B cell (primary cell): ENCODE measurements around the gene KLHDC7A. TPM values are rescaled to one million over a fixed set of nuclear protein-coding genes. Genes with fewer than 3 reads are reported as not detected.

Experiments used
- ATAC-seq: fragments of 200-7000 bp; cut with Tn5 transposase; one replicate; pipeline ENCODE4 v1.10.0; 2021; ENCODE audit warnings: low read depth, mild to moderate bottlenecking, moderate number of reproducible peaks, moderate library complexity
- CTCF ChIA-PET: fragments of 350-600 bp; sonication (Branson Sonifier 250); formaldehyde crosslinking; loops from one replicate; lab custom pipeline; 2021; ENCODE audit warnings: antibody characterized with exemption, inconsistent platforms; lab: Charles Lee
- POLR2A ChIA-PET: fragments of 350-600 bp; sonication (Branson Sonifier 250); formaldehyde crosslinking; loops from one replicate; lab custom pipeline; 2021; ENCODE audit warnings: antibody characterized with exemption; lab: Charles Lee
- DNase-seq: peaks from one replicate; pipeline ENCODE4 v3.0.0; 2013
- H2AFZ ChIP-seq: 2 replicates; pipeline ENCODE4 v1.6.1; 2012; ENCODE audit warnings: mild to moderate bottlenecking, low read depth, low read length; ENCODE audit not compliant: insufficient read depth, poor library complexity, severe bottlenecking
- H3K27ac ChIP-seq, 2 donors: 1 replicate in 1 of 2; 2 replicates in 1 of 2; pipeline ENCODE4 v1.5.1; 2012 to 2013; ENCODE audit warnings: low read length in 2 of 2, mild to moderate bottlenecking in 2 of 2, moderate library complexity in 1 of 2
- H3K27me3 ChIP-seq, 4 experiments: fragments of 200-600 bp in 1 of 4; sonication (generic) in 1 of 4; replicated peaks in 1 of 4; 1 replicate in 2 of 4; 2 replicates in 2 of 4; pipeline versions ENCODE4 v1.6.1 to v1.7.0; 2013 to 2016; ENCODE audit warnings: low read length in 3 of 4, mild to moderate bottlenecking in 2 of 4, mixed read lengths in 1 of 4, moderate library complexity in 1 of 4; ENCODE audit not compliant: insufficient read depth in 4 of 4, control insufficient read depth in 3 of 4; ENCODE audit errors: control extremely low read depth in 1 of 4
- H3K36me3 ChIP-seq, 2 experiments: replicated peaks in 1 of 2; 1 replicate in 1 of 2; 2 replicates in 1 of 2; pipeline versions ENCODE4 v1.6.1 to v1.7.1; 2013; ENCODE audit warnings: low read length in 1 of 2; ENCODE audit not compliant: insufficient read depth in 2 of 2, control insufficient read depth in 1 of 2; ENCODE audit errors: control extremely low read depth in 1 of 2, extremely low read depth in 1 of 2
- H3K4me1 ChIP-seq, 2 donors: fragments of 200-600 bp in 1 of 2; sonication (generic) in 1 of 2; 1 replicate in 1 of 2; 2 replicates in 1 of 2; pipeline versions ENCODE4 v1.5.1 to v1.6.1; 2013 to 2017; ENCODE audit warnings: low read length in 2 of 2; ENCODE audit not compliant: control insufficient read depth in 2 of 2, insufficient read depth in 2 of 2
- H3K4me2 ChIP-seq: replicated peaks from 2 replicates; pipeline ENCODE3; 2012; ENCODE audit warnings: mild to moderate bottlenecking, low read depth, low read length; ENCODE audit not compliant: poor library complexity, severe bottlenecking
- H3K4me3 ChIP-seq, 5 experiments: fragments of 200-600 bp in 1 of 5; sonication (generic) in 1 of 5; 1 replicate in 3 of 5; 2 replicates in 2 of 5; pipeline versions ENCODE4 v1.5.1 to v1.7.0; 2011 to 2016; ENCODE audit warnings: low read length in 4 of 5, mild to moderate bottlenecking in 4 of 5, low read depth in 2 of 5, control low read depth in 1 of 5, moderate library complexity in 1 of 5; ENCODE audit not compliant: insufficient read depth in 1 of 5; ENCODE audit errors: control extremely low read depth in 1 of 5, extremely low read depth in 1 of 5
- H3K79me2 ChIP-seq: fragments of 200-600 bp; sonication (generic); one replicate; pipeline ENCODE4 v1.6.0; 2016; ENCODE audit warnings: low read length; ENCODE audit not compliant: control insufficient read depth, insufficient read depth
- H3K9ac ChIP-seq: fragments of 200-600 bp; sonication (generic); 2 replicates; pipeline ENCODE4 v1.6.1; 2017; ENCODE audit warnings: mild to moderate bottlenecking, low read length, moderate library complexity
- H3K9me3 ChIP-seq, 3 donors: one replicate each; pipeline versions ENCODE4 v1.6.1 to v1.7.1; 2013; ENCODE audit warnings: low read length in 2 of 3; ENCODE audit not compliant: control insufficient read depth in 2 of 3, insufficient read depth in 1 of 3; ENCODE audit errors: control extremely low read depth in 1 of 3
- H4K20me1 ChIP-seq: 2 replicates; pipeline ENCODE4 v1.6.0; 2012; ENCODE audit warnings: mild to moderate bottlenecking, low read length; ENCODE audit not compliant: insufficient read depth, control insufficient read depth, poor library complexity, severe bottlenecking
- H3K27ac Mint-ChIP-seq: one replicate; pipeline ENCODE4 v1.8.0; 2021; ENCODE audit warnings: mixed read lengths
- H3K27me3 Mint-ChIP-seq: one replicate; pipeline ENCODE4 v1.8.0; 2021; ENCODE audit warnings: mixed read lengths
- H3K4me1 Mint-ChIP-seq: one replicate; pipeline ENCODE4 v1.8.0; 2021; ENCODE audit warnings: mixed read lengths
- H3K4me3 Mint-ChIP-seq: one replicate; pipeline ENCODE4 v1.8.0; 2021; ENCODE audit warnings: mixed read lengths
- H3K9me3 Mint-ChIP-seq: one replicate; pipeline ENCODE4 v1.8.0; 2022; ENCODE audit warnings: mixed read lengths; ENCODE audit not compliant: insufficient read depth
- EZH2 ChIP-seq: IDR thresholded peaks from 2 replicates; pipeline ENCODE4 v1.6.1; 2012; ENCODE audit warnings: borderline replicate concordance, low read depth, mild to moderate bottlenecking, moderate library complexity, low read length; ENCODE audit not compliant: insufficient read depth, poor library complexity, severe bottlenecking
- WGBS: methylation state at CpG from one replicate; pipeline ENCODE4 v1.1.5; 2013; ENCODE audit warnings: missing lambda C conversion rate; ENCODE audit not compliant: insufficient coverage; 5-methylcytosine and 5-hydroxymethylcytosine counted together
- intact Hi-C: fragments of 100-400 bp; cut with micrococcal nuclease; formaldehyde crosslinking; loops from one replicate; pipeline ENCODE4 v1.10.0; 2022
- polyA plus RNA-seq: library from polyadenylated mRNA; depleted of rRNA; stranded (reverse); fragments of >200 nt; gene quantifications from 2 replicates; pipeline ENCODE4 v1.2.3, GENCODE V29; 2012
- total RNA-seq, 2 donors: library from RNA; stranded (reverse); fragments of 120-200 nt in 1 of 2; gene quantifications; 1 replicate in 1 of 2; 2 replicates in 1 of 2; pipeline versions ENCODE4 v1.2.3 to v1.2.4, GENCODE V29; 2013 to 2022
- TF ChIP-seq, protein P1 (sequence below): fragments of 200-600 bp; IDR thresholded peaks from one replicate; pipeline ENCODE4 v1.8.0; 2022; ENCODE audit warnings: antibody characterized with exemption, mild to moderate bottlenecking

The KLHDC7A gene
- total and polyA plus RNA-seq, 2 donors (not counting 1 experiment from before 2014, with no cell fraction given): not detected

DNA sequence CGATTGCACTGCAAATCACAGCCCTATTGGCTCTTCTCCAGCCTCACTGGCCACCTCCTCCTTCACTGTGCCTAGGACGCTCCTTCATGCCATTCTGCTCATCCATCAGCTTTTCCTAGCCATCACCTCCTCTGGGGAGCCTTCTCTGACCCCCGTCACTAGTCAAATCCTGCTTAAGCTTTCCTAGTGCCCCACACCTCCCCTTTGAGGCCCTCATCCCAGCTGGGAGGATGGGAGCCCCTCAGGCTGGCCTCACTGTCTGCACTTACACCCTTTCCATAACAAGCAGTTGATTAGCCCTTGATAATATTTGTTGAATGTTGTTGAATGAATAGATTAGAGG, 50.7 kb downstream of the KLHDC7A start:
- ChIA-PET CTCF (no interaction called here), POLR2A (no interaction called here)
- H3K36me3 ChIP-seq: no peaks in the 10 kb centered on the region
- no peak overlapping the region for H2AFZ ChIP-seq
- DNase-seq (no peak), ATAC-seq (no peak)
- no peaks in the 10 kb centered on the region for H3K79me2 ChIP-seq
- intact Hi-C loops: no loop called here
- H4K20me1 ChIP-seq: no peaks in the 10 kb centered on the region
- Mint-ChIP-seq H3K27ac (no peak overlapping the region), H3K4me1 (no peaks in the 10 kb centered on the region), H3K27me3 (peaks cover 30% of the 10 kb centered on the region), H3K4me3 (no peak overlapping the region), H3K9me3 (no peaks in the 10 kb centered on the region)
- no peak overlapping the region for H3K9ac ChIP-seq
- 55% methylated on average over 3 of the region's 3 CpGs for WGBS
- H3K4me1 ChIP-seq: no peaks in the 10 kb centered on the region
- H3K9me3 ChIP-seq: no peaks in the 10 kb centered on the region
- no peak overlapping the region for H3K4me2 ChIP-seq
- no peak overlapping the region for H3K27ac ChIP-seq
- H3K27me3 ChIP-seq: peaks cover 0 to 2% (median 0%) of the 10 kb centered on the region in 4 experiments
- no peak overlapping the region for H3K4me3 ChIP-seq
- TF ChIP-seq, protein P1, sequence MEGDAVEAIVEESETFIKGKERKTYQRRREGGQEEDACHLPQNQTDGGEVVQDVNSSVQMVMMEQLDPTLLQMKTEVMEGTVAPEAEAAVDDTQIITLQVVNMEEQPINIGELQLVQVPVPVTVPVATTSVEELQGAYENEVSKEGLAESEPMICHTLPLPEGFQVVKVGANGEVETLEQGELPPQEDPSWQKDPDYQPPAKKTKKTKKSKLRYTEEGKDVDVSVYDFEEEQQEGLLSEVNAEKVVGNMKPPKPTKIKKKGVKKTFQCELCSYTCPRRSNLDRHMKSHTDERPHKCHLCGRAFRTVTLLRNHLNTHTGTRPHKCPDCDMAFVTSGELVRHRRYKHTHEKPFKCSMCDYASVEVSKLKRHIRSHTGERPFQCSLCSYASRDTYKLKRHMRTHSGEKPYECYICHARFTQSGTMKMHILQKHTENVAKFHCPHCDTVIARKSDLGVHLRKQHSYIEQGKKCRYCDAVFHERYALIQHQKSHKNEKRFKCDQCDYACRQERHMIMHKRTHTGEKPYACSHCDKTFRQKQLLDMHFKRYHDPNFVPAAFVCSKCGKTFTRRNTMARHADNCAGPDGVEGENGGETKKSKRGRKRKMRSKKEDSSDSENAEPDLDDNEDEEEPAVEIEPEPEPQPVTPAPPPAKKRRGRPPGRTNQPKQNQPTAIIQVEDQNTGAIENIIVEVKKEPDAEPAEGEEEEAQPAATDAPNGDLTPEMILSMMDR: no peak
- TF ChIP-seq EZH2: no peak

DNA sequence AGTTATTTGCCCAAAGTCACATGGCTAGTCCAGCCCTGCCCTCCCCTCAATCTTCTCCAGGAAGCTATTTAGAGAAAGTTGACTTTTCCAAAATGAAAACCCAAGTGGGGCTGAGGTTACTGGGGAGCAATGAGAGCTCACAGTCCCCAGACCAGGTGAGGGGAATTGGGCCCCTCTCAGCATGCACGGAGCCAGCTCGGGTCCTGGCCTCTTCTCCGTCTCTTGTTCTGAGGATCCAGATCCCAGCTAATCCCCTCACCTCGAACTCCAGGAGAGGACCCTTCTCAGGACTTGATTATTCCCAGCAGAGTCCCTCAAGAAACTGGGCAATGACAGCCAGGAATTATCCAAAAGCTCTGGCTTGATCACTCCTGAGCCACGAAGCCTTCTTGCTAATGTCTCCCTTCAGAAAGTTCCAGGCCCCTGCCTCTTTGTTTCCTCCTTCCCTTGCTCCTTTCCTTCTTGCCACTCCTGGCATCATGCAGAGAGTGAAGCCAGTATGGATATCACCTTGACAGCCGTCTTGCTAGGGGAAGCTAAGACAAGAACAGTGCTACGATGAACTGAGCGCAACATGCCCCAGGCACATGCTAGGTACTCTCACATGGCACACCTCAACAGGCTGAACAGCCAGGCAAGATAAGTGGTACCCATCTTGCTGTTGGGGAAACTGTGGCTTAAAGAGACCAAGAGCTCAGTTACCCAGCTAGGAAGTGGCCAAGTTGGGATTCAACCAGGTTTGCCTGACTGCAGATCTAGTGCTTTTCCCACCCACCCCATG, 51.9 kb downstream of the KLHDC7A start:
- POLR2A ChIA-PET: no interaction called here
- no peaks in the 10 kb centered on the region for H3K9me3 ChIP-seq
- H4K20me1 ChIP-seq: no peaks in the 10 kb centered on the region
- Mint-ChIP-seq H3K4me1 (no peaks in the 10 kb centered on the region), H3K9me3 (no peaks in the 10 kb centered on the region), H3K27ac (no peak overlapping the region), H3K4me3 (no peak overlapping the region), H3K27me3 (peaks cover 31% of the 10 kb centered on the region)
- no peaks in the 10 kb centered on the region for H3K36me3 ChIP-seq
- 81% methylated on average over 8 of the region's 8 CpGs for WGBS
- no peak overlapping the region for H2AFZ ChIP-seq
- H3K27me3 ChIP-seq: no peaks in the 10 kb centered on the region
- H3K4me3 ChIP-seq: no peak overlapping the region
- CTCF ChIA-PET: no interaction called here
- no peaks in the 10 kb centered on the region for H3K4me1 ChIP-seq
- no peak overlapping the region for H3K9ac ChIP-seq
- H3K4me2 ChIP-seq: no peak overlapping the region
- H3K79me2 ChIP-seq: no peaks in the 10 kb centered on the region
- H3K27ac ChIP-seq: no peak overlapping the region
- intact Hi-C loops: no loop called here
- TF ChIP-seq EZH2: no peak
- TF ChIP-seq, protein P1: no peak
- no peak for DNase-seq
- ATAC-seq: no peak
